ENCODE measurements around the gene TOB1. TPM values are rescaled to one million over a fixed set of nuclear protein-coding genes. Genes with fewer than 3 reads are reported as not detected.
"Not testable (repeated sequence)": the region's sequence is repeated elsewhere in the genome, so short reads cannot be mapped to it uniquely, and the experiment has no call there.

The TOB1 gene
- total RNA-seq, 1 donor from 2014 or later, result 41.7 TPM

DNA sequence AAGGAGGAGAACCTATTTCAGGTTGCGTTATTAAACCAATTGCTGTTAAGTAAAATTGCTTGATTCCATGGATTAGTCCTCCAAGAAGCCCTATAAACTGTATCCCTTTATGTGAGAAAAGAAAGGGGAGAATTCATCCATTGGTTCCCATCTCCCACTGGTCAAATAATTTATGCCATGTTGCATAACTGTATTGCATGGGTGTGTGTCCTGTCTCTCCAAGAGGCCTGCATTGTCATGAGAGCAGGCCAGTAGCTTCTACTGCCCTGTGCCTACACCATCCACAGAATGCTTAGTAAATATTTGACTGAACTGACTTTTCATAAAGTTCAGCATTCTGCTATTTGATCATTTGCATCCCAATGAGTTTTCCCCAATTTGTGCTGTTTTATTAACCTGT lies 11.7 kb upstream of the TOB1 start:
- no peaks in the 10 kb centered on the region for H3K36me3 ChIP-seq
- TF ChIP-seq, protein P1, sequence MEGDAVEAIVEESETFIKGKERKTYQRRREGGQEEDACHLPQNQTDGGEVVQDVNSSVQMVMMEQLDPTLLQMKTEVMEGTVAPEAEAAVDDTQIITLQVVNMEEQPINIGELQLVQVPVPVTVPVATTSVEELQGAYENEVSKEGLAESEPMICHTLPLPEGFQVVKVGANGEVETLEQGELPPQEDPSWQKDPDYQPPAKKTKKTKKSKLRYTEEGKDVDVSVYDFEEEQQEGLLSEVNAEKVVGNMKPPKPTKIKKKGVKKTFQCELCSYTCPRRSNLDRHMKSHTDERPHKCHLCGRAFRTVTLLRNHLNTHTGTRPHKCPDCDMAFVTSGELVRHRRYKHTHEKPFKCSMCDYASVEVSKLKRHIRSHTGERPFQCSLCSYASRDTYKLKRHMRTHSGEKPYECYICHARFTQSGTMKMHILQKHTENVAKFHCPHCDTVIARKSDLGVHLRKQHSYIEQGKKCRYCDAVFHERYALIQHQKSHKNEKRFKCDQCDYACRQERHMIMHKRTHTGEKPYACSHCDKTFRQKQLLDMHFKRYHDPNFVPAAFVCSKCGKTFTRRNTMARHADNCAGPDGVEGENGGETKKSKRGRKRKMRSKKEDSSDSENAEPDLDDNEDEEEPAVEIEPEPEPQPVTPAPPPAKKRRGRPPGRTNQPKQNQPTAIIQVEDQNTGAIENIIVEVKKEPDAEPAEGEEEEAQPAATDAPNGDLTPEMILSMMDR (IDR thresholded peaks at IDR 0.05), result no peak
- intact Hi-C loops (cut with DNase I), result no loop called here
- peaks cover 0 to 9% of the 10 kb centered on the region in 2 donors for H3K4me1 ChIP-seq
- H3K9me3 ChIP-seq, result peaks cover 0 to 11% of the 10 kb centered on the region in 2 donors
- H3K27ac ChIP-seq, result no peak overlapping the region
- no peak overlapping the region for H3K4me3 ChIP-seq
- no peak for DNase-seq (ENCODE audit: low spot score in 2 of 2)
- H3K27me3 ChIP-seq, result no peaks in the 10 kb centered on the region

DNA sequence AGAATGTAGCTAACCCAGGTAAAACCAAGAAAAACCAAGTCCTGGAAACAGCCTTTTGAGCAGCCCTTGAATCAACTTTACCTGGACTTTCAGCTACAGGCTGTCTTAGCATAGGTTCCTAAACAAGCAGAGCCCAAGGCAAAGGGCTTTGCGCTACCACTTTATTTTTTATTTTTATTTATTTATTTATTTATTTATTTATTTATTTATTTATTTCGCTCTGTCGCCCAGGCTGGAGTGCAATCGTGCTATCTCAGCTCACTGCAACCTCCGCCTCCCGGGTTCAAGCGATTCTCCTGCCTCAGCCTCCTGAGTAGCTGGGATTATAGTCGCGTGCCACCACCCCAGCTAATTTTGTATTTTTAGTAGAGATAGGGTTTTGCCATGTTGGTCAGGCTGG lies 10.9 kb upstream of the TOB1 start:
- Histone ChIP-seq H3K9me3 (peaks cover 0 to 11% of the 10 kb centered on the region in 2 donors), H3K4me1 (peaks cover 0 to 14% of the 10 kb centered on the region in 2 donors)
- H3K36me3 ChIP-seq; H3K4me3 ChIP-seq; H3K27ac ChIP-seq; intact Hi-C loops (cut with DNase I); DNase-seq (ENCODE audit: low spot score in 2 of 2); H3K27me3 ChIP-seq: not testable (repeated sequence)

DNA sequence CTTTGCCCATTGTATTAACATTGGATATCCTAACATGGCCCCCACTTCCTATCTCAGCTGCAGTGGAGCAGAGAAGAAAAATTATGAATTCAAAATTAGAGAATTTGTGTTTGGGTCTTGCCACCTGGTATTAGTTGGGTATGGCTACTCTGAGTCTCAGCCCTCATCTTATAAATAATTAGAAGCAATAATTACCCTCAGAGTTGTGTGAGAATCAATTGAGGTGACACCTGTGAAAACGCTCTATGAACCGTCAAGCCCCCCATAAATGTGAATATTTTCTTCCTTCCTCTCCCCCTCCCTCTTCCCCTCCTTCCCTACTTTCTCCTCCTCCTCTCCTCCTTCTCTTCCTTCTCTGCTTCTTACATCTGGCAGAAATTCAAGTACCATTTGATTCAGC lies 8.9 kb upstream of the TOB1 start:
- H3K36me3 ChIP-seq, result no peaks in the 10 kb centered on the region
- peaks cover 0 to 17% of the 10 kb centered on the region in 2 donors for H3K4me1 ChIP-seq
- intact Hi-C loops (cut with DNase I), result no loop called here
- H3K27me3 ChIP-seq, result no peaks in the 10 kb centered on the region
- no peak for DNase-seq (ENCODE audit: low spot score in 2 of 2)
- H3K27ac ChIP-seq, result no peak overlapping the region
- H3K4me3 ChIP-seq, result no peak overlapping the region
- TF ChIP-seq, protein P1 (IDR thresholded peaks at IDR 0.05), result no peak
- H3K9me3 ChIP-seq, result peaks cover 0 to 8% of the 10 kb centered on the region in 2 donors

DNA sequence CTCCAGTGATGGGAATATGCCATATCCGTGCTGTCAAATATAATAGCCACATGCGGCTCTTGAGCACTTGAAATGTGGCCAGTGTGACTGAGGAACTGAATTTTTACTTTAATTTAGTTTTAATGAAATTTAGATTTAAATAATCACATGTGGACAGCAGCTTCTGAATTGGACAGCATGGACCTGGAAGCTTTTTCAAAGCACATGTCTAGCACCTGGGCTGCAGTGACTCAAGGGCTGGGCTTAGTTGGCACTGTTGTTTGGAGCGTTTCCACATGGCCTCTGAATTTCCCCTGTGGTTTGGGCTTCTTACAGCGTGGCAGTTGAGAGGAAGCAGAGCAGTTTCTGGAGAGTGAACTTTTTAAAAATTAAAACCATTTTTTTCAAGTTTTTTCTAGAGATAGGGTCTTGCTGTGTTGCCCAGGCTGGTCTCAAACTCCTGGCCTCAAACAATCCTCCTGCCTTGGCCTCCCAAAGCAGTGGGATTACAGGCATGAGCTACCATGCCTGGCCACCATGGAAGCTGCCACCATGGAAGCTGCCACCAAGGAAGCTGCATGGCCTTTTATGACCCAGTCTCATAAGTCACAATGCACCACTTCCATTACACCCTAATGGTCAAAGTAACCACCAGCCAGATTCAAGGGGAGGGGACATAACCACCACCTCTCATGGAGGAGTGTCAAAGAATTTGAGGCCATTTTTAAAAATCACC lies 6.7 kb upstream of the TOB1 start:
- TF ChIP-seq, protein P1 (IDR thresholded peaks at IDR 0.05), result no peak
- intact Hi-C loops (cut with DNase I), result no loop called here
- Histone ChIP-seq H3K27ac (peak overlapping the region in 1 of 2 donors; percentile 27), H3K4me1 (peaks cover 0 to 30% of the 10 kb centered on the region in 2 donors), H3K27me3 (no peaks in the 10 kb centered on the region), H3K9me3 (no peaks in the 10 kb centered on the region), H3K4me3 (no peak overlapping the region), H3K36me3 (no peaks in the 10 kb centered on the region)
- DNase-seq (ENCODE audit: low spot score in 2 of 2), result peak in 1 of 2 donors; percentile 75

DNA sequence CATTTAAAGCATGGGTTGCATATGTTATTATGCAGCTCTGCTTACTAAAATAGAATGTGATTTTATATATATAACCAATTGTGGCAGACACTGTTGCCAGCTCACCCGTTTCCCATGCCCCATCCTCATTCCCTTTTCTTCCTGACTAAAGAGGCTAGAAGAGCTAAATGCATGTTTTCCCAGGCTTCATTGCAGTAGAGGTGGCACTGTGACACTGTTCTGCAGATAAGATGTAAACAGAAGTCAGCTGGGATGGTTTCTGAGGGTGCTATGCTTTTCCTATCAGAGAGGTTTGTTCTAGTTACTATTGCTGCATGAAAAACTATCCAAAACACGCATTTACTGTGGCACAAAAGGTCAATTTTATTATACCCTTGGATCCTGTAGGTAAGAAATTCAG lies 5.7 kb upstream of the TOB1 start:
- no peak for DNase-seq (ENCODE audit: low spot score in 2 of 2)
- TF ChIP-seq, protein P1 (IDR thresholded peaks at IDR 0.05), result no peak
- Histone ChIP-seq H3K9me3 (no peaks in the 10 kb centered on the region), H3K27ac (peak overlapping the region in 1 of 2 donors; percentile 12), H3K27me3 (no peaks in the 10 kb centered on the region), H3K4me1 (peaks cover 0 to 30% of the 10 kb centered on the region in 2 donors), H3K4me3 (no peak overlapping the region), H3K36me3 (no peaks in the 10 kb centered on the region)
- intact Hi-C loops (cut with DNase I), result no loop called here

DNA sequence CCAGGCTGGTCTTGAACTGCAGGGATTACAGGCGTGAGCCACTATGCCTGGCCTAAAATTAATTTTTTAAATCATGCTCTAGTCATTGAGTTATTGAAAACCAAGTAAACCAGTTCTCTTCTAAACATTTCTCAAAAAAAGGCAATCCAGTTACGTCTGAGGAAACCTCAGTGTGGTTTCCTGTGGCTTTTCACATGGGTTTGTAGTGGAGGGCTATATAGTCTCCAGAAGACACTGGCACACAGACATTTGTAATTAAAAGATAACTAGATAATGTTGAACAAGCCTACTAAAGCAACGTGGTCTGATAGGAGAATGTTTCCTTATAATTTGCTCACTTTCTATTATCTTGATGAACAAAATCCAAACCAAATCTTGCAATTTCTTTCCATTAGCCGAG lies 5.2 kb upstream of the TOB1 start:
- Histone ChIP-seq H3K27ac (no peak overlapping the region), H3K27me3 (no peaks in the 10 kb centered on the region), H3K4me1 (peaks cover 0 to 30% of the 10 kb centered on the region in 2 donors), H3K36me3 (no peaks in the 10 kb centered on the region), H3K9me3 (no peaks in the 10 kb centered on the region), H3K4me3 (no peak overlapping the region)
- TF ChIP-seq, protein P1 (IDR thresholded peaks at IDR 0.05), result no peak
- DNase-seq (ENCODE audit: low spot score in 2 of 2), result no peak
- intact Hi-C loops (cut with DNase I), result no loop called here
